Measurements from ENCODE around the gene GATA5. TPM values are rescaled to one million over a fixed set of nuclear protein-coding genes. Genes with fewer than 3 reads are reported as not detected.

The GATA5 gene
- total RNA-seq, 1 experiment from 2014 or later = 0.96 TPM

GRCh38 chr20:62494537-62494936 is 18.7 kb upstream of the GATA5 start:
- no peak for DNase-seq
- Histone ChIP-seq H2AFZ (no peak overlapping the region), H3F3A (ENCODE audit: insufficient read depth, low read depth) (peaks cover 2% of the 10 kb centered on the region; the same call in 1 of the 2 replicates), H3K36me3 (ENCODE audit: low read depth) (no peaks in the 10 kb centered on the region), H3K9me3 (ENCODE audit: insufficient read depth, low read depth) (no peaks in the 10 kb centered on the region), H3K9me2 (ENCODE audit: insufficient read depth) (no peaks in the 10 kb centered on the region), H4K20me1 (ENCODE audit: insufficient read depth) (no peaks in the 10 kb centered on the region), H3K4me3 (no peak overlapping the region), H3K27ac (no peak overlapping the region), H3K79me2 (ENCODE audit: low read depth) (no peaks in the 10 kb centered on the region), H3K27me3 (ENCODE audit: insufficient read depth, low read depth) (no peaks in the 10 kb centered on the region), H3K4me1 (replicated peaks; ENCODE audit: insufficient read depth) (peaks cover 7% of the 10 kb centered on the region), H3K4me2 (no peak overlapping the region)
- TF ChIP-seq CTCF (conservative IDR thresholded peaks at IDR 0.05) (no peak), EZH2 (IDR thresholded peaks at IDR 0.05; ENCODE audit: low read depth) (no peak)
- ChIA-PET POLR2A (ENCODE audit: unreplicated experiment) (no interaction called here), CTCF (no interaction called here)
- intact Hi-C loops (cut with micrococcal nuclease; ENCODE audit: unreplicated experiment) = no loop called here
- no TSS peak for BruUV-seq (replicated peaks)

- no peak overlapping the region for H3K4me3 ChIP-seq
- TF ChIP-seq CTCF (conservative IDR thresholded peaks at IDR 0.05) = no peak
- H3K4me2 ChIP-seq = no peak overlapping the region
- intact Hi-C loops (cut with micrococcal nuclease; ENCODE audit: unreplicated experiment) = no loop called here
- no TSS peak for BruUV-seq (replicated peaks)
- no peaks in the 10 kb centered on the region for H3K9me3 ChIP-seq (ENCODE audit: insufficient read depth, low read depth)
- no peaks in the 10 kb centered on the region for H4K20me1 ChIP-seq (ENCODE audit: insufficient read depth)
- no peak for DNase-seq
- H3K36me3 ChIP-seq (ENCODE audit: low read depth) = no peaks in the 10 kb centered on the region
- H3K79me2 ChIP-seq (ENCODE audit: low read depth) = no peaks in the 10 kb centered on the region
- H3F3A ChIP-seq (ENCODE audit: insufficient read depth, low read depth) = peaks cover 2% of the 10 kb centered on the region; the same call in 1 of the 2 replicates
- no peak overlapping the region for H3K27ac ChIP-seq
- H3K27me3 ChIP-seq (ENCODE audit: insufficient read depth, low read depth) = no peaks in the 10 kb centered on the region
- CTCF ChIA-PET = no interaction called here
- H3K9me2 ChIP-seq (ENCODE audit: insufficient read depth) = no peaks in the 10 kb centered on the region
- peaks cover 13% of the 10 kb centered on the region for H3K4me1 ChIP-seq (replicated peaks; ENCODE audit: insufficient read depth)
- H2AFZ ChIP-seq = no peak overlapping the region
- POLR2A ChIA-PET (ENCODE audit: unreplicated experiment) = no interaction called here
Measured at GRCh38 chr20:62493886-62494285, 18.1 kb upstream of the GATA5 start.

GRCh38 chr20:62493253-62493885 is 17.6 kb upstream of the GATA5 start:
- no peaks in the 10 kb centered on the region for H3K36me3 ChIP-seq (ENCODE audit: low read depth)
- POLR2A ChIA-PET (ENCODE audit: unreplicated experiment) = no interaction called here
- intact Hi-C loops (cut with micrococcal nuclease; ENCODE audit: unreplicated experiment) = no loop called here
- BruUV-seq (replicated peaks) = no TSS peak
- H3K4me2 ChIP-seq = no peak overlapping the region
- no peaks in the 10 kb centered on the region for H3K27me3 ChIP-seq (ENCODE audit: insufficient read depth, low read depth)
- no peak overlapping the region for H3K27ac ChIP-seq
- no peak overlapping the region for H2AFZ ChIP-seq
- H3K9me2 ChIP-seq (ENCODE audit: insufficient read depth) = no peaks in the 10 kb centered on the region
- H3K4me1 ChIP-seq (replicated peaks; ENCODE audit: insufficient read depth) = peaks cover 15% of the 10 kb centered on the region
- H3F3A ChIP-seq (ENCODE audit: insufficient read depth, low read depth) = peaks cover 3% of the 10 kb centered on the region; the same call in 1 of the 2 replicates
- no peaks in the 10 kb centered on the region for H3K79me2 ChIP-seq (ENCODE audit: low read depth)
- no peaks in the 10 kb centered on the region for H4K20me1 ChIP-seq (ENCODE audit: insufficient read depth)
- TF ChIP-seq CTCF (conservative IDR thresholded peaks at IDR 0.05) (no peak), EZH2 (IDR thresholded peaks at IDR 0.05; ENCODE audit: low read depth) (no peak)
- no peak for DNase-seq
- no peaks in the 10 kb centered on the region for H3K9me3 ChIP-seq (ENCODE audit: insufficient read depth, low read depth)
- no peak overlapping the region for H3K4me3 ChIP-seq
- CTCF ChIA-PET = no interaction called here

All from PC-9 (cell line).